Measurements from ENCODE around the gene ZNF892.

DNA sequence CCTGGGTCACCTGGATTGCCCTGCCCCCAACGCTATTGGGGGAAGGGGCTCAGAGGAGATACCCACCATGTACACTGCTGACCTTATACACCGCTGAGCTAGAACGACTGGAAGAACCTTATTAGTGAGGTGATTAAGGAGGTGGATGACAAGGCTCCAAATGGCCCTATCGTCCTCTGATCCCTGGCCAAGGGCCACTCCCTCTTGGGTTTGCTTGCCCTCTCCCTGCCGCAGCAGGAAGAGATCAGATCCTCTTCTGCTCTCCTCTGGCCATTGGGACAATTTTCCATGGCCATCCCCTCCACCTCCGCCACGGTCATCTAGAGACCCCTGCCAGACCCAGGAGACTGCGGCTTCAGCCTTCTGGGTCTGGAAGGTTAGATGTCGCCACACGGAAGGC lies 48.9 kb upstream of the ZNF892 start:
- TF ChIP-seq GATA2 (IDR thresholded peaks at IDR 0.05; ENCODE audit: low read depth, low read length) (no peak), GATA3 (IDR thresholded peaks at IDR 0.05; ENCODE audit: low read depth, low read length) (no peak)

All from SH-SY5Y (cell line).